GM19372 (cell line): ENCODE data around the gene PSMA5.
"Not testable (repeated sequence)": the region's sequence is repeated elsewhere in the genome, so short reads cannot be mapped to it uniquely, and the experiment has no call there.

Experiments used
- ATAC-seq: cut with Tn5 transposase; IDR thresholded peaks from one replicate; pipeline ENCODE4 v1.9.1; 2021; ENCODE audit warnings: mild to moderate bottlenecking, low read depth, moderate library complexity; ENCODE audit not compliant: unreplicated experiment

The PSMA5 gene

GRCh38 chr1:109434484-109434883, 8.2 kb upstream of the PSMA5 start:
- no peak for ATAC-seq

- ATAC-seq, result no peak
These were observed 7.1 kb upstream of the PSMA5 start for GRCh38 chr1:109433322-109433721.

- no peak for ATAC-seq
These were observed 6.1 kb upstream of the PSMA5 start for GRCh38 chr1:109432336-109432735.

- ATAC-seq, result no peak
These were observed 871 bp upstream of the PSMA5 start for GRCh38 chr1:109427171-109427467.

- ATAC-seq, result no peak
These were observed 612 bp downstream of the PSMA5 start for GRCh38 chr1:109425391-109426280.

- no peak for ATAC-seq
These were observed 2.8 kb downstream of the PSMA5 start for GRCh38 chr1:109423498-109423897.

- no peak for ATAC-seq
These were observed 13.7 kb downstream of the PSMA5 start for GRCh38 chr1:109412551-109412950.

GRCh38 chr1:109404838-109405237, 21.4 kb downstream of the PSMA5 start:
- no peak for ATAC-seq

- ATAC-seq, result no peak
These were observed 24.2 kb downstream of the PSMA5 start for GRCh38 chr1:109402025-109402424.

- ATAC-seq, result no peak
These were observed 26.1 kb downstream of the PSMA5 start for GRCh38 chr1:109400035-109400655.

GRCh38 chr1:109399326-109399957, 26.8 kb downstream of the PSMA5 start:
- no peak for ATAC-seq

- ATAC-seq, result no peak
These were observed 27.7 kb downstream of the PSMA5 start for GRCh38 chr1:109398343-109399225.

GRCh38 chr1:109397581-109398342, 28.5 kb downstream of the PSMA5 start, which contains the start of gene SORT1:
Gene SORT1 (minus strand): TSS chr1:109397918. CDS start chr1:109397892, 26 bp downstream.
- ATAC-seq, result peak; percentile 84

GRCh38 chr1:109396871-109397580, 29.2 kb downstream of the PSMA5 start:
- peak; percentile 12 for ATAC-seq

GRCh38 chr1:109396513-109396839, 29.8 kb downstream of the PSMA5 start:
- ATAC-seq, result no peak

GRCh38 chr1:109395602-109396512, 30.4 kb downstream of the PSMA5 start:
- no peak for ATAC-seq

- not testable (repeated sequence) for ATAC-seq
These were observed 31.0 kb downstream of the PSMA5 start for GRCh38 chr1:109395282-109395599.

- no peak for ATAC-seq
These were observed 31.5 kb downstream of the PSMA5 start for GRCh38 chr1:109394591-109395281.
